ENCODE data around the gene APOBEC3H. TPM values are rescaled to one million over a fixed set of nuclear protein-coding genes. Genes with fewer than 3 reads are reported as not detected.
A peak's percentile ranks its signal among the peaks of the same experiment; 100 is the strongest.

The APOBEC3H gene
- total RNA-seq, 1 donor from 2014 or later: 0.41 TPM

DNA sequence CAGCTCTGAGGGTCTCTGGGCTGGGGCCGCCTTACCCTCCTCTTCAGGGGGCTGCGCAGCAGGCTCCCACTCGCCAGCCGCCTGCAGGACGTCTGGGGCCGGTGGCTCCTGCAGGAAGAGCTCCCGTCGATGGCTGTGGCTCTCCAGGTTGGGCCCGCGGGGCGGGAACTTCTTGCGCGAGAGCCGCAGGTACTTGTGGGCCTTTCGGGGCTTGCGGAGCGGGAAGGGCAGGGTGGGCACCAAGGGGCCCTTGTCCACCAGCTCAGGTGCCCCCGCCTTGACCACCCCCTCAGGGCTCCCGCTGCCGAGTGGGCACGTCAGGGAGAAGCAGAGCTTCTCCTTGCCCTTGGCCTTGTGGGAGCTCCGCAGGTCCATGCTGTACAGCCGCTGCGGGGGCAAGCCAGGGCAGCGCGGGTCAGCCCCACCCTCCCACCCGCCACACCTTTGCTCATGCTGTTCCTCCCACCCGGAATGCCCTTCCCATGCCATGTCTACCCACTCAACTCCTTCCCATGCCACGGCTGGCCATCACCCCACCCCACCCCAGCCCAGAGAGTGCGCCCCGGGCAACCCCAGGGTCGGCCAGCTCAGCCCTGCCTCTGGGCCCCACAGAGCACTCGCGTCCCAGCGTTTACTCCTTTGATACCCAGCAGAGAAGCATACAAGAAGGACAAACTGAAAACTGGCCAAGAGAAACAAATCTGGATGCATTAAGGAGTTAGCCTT, 37.5 kb downstream of the APOBEC3H start:
- intact Hi-C loops (cut with micrococcal nuclease): no loop called here
- Histone ChIP-seq H3K36me3 (peaks cover 28% of the 10 kb centered on the region), H3K4me3 (no peak overlapping the region), H3K4me1 (peaks cover 33% of the 10 kb centered on the region), H3K27ac (replicated peaks) (no peak overlapping the region), H3K27me3 (ENCODE audit: low read depth) (no peaks in the 10 kb centered on the region), H3K9me3 (replicated peaks) (no peaks in the 10 kb centered on the region)
- no peak for DNase-seq
- TF ChIP-seq, protein P1, sequence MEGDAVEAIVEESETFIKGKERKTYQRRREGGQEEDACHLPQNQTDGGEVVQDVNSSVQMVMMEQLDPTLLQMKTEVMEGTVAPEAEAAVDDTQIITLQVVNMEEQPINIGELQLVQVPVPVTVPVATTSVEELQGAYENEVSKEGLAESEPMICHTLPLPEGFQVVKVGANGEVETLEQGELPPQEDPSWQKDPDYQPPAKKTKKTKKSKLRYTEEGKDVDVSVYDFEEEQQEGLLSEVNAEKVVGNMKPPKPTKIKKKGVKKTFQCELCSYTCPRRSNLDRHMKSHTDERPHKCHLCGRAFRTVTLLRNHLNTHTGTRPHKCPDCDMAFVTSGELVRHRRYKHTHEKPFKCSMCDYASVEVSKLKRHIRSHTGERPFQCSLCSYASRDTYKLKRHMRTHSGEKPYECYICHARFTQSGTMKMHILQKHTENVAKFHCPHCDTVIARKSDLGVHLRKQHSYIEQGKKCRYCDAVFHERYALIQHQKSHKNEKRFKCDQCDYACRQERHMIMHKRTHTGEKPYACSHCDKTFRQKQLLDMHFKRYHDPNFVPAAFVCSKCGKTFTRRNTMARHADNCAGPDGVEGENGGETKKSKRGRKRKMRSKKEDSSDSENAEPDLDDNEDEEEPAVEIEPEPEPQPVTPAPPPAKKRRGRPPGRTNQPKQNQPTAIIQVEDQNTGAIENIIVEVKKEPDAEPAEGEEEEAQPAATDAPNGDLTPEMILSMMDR (IDR thresholded peaks at IDR 0.05; ENCODE audit: borderline replicate concordance): no peak

GRCh38 chr22:39135092-39135896, 38.2 kb downstream of the APOBEC3H start:
- H3K27ac ChIP-seq (replicated peaks): no peak overlapping the region
- H3K27me3 ChIP-seq (ENCODE audit: low read depth): no peaks in the 10 kb centered on the region
- H3K4me3 ChIP-seq: no peak overlapping the region
- H3K36me3 ChIP-seq: peaks cover 28% of the 10 kb centered on the region
- intact Hi-C loops (cut with micrococcal nuclease): no loop called here
- peak; percentile 56 for DNase-seq
- peaks cover 37% of the 10 kb centered on the region for H3K4me1 ChIP-seq
- TF ChIP-seq, protein P1 (IDR thresholded peaks at IDR 0.05; ENCODE audit: borderline replicate concordance): peak; percentile 65
- no peaks in the 10 kb centered on the region for H3K9me3 ChIP-seq (replicated peaks)

DNA sequence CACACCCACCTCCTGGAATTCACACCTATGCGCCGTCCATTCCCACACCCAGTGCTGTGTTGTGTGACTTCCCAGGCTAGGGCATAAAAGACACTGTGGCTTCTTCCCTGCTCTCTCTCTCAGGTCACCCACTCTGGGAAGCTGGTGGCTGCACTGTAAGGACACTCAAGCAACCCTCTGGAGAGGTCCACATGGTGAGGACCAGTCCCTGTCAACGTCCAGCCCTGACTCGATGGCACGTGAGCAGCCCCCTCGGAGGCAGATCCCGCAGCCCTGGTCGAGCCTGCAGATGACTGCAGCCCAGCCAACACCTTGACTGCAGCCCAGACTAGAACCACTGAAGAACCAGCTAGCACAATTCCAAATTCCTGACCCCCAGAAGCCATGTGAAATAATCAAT, 39.3 kb downstream of the APOBEC3H start:
- TF ChIP-seq, protein P1 (IDR thresholded peaks at IDR 0.05; ENCODE audit: borderline replicate concordance): no peak
- H3K36me3 ChIP-seq: peaks cover 28% of the 10 kb centered on the region
- intact Hi-C loops (cut with micrococcal nuclease): no loop called here

DNA sequence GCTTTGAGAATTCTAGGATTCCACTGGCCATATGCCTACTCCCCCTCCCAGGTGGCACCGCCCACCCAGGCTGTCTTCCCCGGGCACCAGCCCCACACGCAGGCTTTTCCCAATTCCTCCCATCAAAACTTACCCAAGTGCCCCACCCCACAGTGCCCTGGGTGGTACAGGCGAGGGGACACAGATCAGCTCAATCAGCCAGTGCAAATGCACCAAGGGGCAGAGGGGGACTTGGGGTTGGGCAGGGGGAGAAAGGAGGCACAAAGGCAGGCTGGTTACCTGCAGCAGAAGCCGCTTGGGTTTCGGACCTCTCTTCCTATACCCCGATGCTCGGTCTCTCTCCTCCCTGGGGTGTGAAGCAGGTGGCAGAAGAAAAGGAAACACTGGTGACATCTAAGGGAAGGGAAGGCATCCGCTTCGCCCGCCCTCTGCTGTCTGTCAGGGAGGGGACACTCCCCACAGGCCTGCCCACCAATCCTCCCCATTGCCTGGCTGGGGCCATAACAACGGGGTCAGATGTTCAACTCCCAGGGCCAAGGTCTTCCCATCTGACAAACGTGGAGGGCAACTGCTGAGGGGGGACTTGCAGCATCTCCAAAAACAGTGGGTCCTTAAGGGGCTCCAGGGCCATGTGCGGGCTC, 41.4 kb downstream of the APOBEC3H start:
- no peaks in the 10 kb centered on the region for H3K9me3 ChIP-seq (replicated peaks)
- peaks cover 17% of the 10 kb centered on the region for H3K36me3 ChIP-seq
- DNase-seq: no peak
- H3K4me1 ChIP-seq: peaks cover 44% of the 10 kb centered on the region
- no peaks in the 10 kb centered on the region for H3K27me3 ChIP-seq (ENCODE audit: low read depth)
- intact Hi-C loops (cut with micrococcal nuclease): no loop called here
- H3K4me3 ChIP-seq: no peak overlapping the region
- TF ChIP-seq, protein P1 (IDR thresholded peaks at IDR 0.05; ENCODE audit: borderline replicate concordance): no peak
- H3K27ac ChIP-seq (replicated peaks): no peak overlapping the region

More for the DNA sequence above, 39.3 kb downstream of the APOBEC3H start:
- no peak for DNase-seq
- Histone ChIP-seq H3K4me3 (no peak overlapping the region), H3K27ac (replicated peaks) (no peak overlapping the region), H3K9me3 (replicated peaks) (no peaks in the 10 kb centered on the region), H3K4me1 (peaks cover 35% of the 10 kb centered on the region), H3K27me3 (ENCODE audit: low read depth) (no peaks in the 10 kb centered on the region)

DNA sequence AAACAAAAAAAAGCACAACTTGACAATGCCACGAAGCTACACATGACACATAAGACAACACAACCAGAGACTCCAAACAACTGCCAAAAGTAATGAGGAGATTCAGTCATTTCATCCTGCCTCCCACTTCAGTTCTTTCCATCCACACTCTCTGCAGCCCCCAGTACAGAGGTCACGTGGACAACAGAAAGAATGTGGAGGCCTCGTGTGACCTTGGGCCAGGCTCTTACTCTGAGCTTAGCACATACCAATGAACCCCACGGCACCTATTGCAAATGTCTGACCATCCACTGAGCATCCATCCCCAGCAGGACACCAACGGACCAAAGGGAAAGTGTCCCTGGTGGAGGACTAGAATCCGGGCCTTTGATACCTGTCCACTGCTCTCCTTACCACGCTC, 42.9 kb downstream of the APOBEC3H start:
- Histone ChIP-seq H3K4me3 (no peak overlapping the region), H3K27me3 (ENCODE audit: low read depth) (no peaks in the 10 kb centered on the region), H3K27ac (replicated peaks) (no peak overlapping the region), H3K9me3 (replicated peaks) (no peaks in the 10 kb centered on the region), H3K4me1 (peaks cover 53% of the 10 kb centered on the region), H3K36me3 (peaks cover 5% of the 10 kb centered on the region)
- TF ChIP-seq, protein P1 (IDR thresholded peaks at IDR 0.05; ENCODE audit: borderline replicate concordance): no peak
- intact Hi-C loops (cut with micrococcal nuclease): no loop called here
- no peak for DNase-seq

Data from left ventricle myocardium inferior (tissue), 1 donor.